ENCODE results near the gene ARHGAP33.

DNA sequence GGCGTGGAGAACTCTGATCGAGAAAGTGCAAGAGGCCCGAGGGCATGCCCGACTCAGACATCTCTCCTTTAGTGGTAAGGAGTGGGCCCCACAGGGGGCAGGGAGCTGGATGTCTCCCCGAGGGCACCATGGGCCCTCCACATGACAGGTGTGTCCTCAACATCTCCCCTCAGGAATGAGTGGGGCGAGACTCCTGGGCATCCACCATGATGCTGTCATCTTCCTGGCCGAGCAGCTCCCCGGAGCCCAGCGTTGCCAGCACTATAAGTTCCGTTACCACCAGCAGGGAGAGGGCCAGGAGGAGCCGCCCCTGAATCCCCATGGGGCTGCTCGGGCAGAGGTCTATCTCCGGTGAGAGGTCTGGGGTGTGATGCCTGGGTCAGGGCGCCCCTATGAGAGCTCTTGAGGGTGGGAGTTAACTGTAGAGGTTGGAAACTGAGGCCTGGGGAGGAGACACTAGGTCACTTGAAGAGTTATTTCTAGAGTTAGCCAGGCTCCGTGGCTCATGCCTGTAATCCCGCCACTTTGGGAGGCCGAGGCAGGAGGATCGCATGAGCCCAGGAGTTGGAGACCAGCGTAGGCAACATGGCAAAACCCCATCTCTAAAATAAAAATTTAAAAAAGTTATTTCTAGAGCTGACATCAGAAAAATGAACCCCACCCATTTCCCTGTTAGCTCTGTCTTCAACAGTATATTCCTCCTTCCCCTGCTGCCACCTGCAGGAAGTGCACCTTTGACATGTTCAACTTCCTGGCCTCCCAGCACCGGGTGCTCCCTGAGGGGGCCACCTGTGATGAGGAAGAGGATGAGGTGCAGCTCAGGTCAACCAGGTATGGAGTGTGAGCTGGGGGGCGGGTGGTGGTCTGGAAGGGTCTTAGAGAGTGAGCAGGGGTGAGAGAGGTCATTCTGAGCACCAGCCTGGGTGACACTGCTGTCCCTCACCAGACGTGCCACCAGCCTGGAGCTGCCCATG is 38.2 kb upstream of the ARHGAP33 start:
- TF ChIP-seq LARP7 (IDR thresholded peaks at IDR 0.05) (no peak), NFXL1 (IDR thresholded peaks at IDR 0.05; ENCODE audit: borderline replicate concordance) (no peak), POLR2AphosphoS5 (IDR thresholded peaks at IDR 0.05; ENCODE audit: low read length) (peak; percentile 1; the same call in 1 of the 2 replicates), SUZ12 (IDR thresholded peaks at IDR 0.05; ENCODE audit: unreplicated experiment) (no peak), BCL11A (IDR thresholded peaks at IDR 0.05; ENCODE audit: low read depth, low read length) (no peak)
